ENCODE measurements around the gene PHC2. TPM values are rescaled to one million over a fixed set of nuclear protein-coding genes. Genes with fewer than 3 reads are reported as not detected.

The PHC2 gene
- total RNA-seq, 2 experiments from 2014 or later = 21.4 to 22.5 TPM

- Mint-ChIP-seq H3K9me3 (no peaks in the 10 kb centered on the region), H3K4me1 (ENCODE audit: low read depth) (peaks cover 14% of the 10 kb centered on the region), H3K27me3 (peaks cover 10% of the 10 kb centered on the region), H3K36me3 (no peaks in the 10 kb centered on the region), H3K4me3 (no peak overlapping the region), H3K27ac (no peak overlapping the region)
- ChIA-PET CTCF (interaction anchor here (1.7 to 2.6 kb wide), 2 partner anchors 11 to 164 kb away, joined by 4 to 16 read pairs; no protein-coding TSS in a partner anchor), POLR2A (no interaction called here)
- DNase-seq = no peak
- intact Hi-C loops (cut with micrococcal nuclease) = no loop called here
Measured at GRCh38 chr1:33306653-33307493, 124.0 kb downstream of the PHC2 start.

- H3K27ac Mint-ChIP-seq = no peak overlapping the region
- peaks cover 10% of the 10 kb centered on the region for H3K27me3 Mint-ChIP-seq
- ChIA-PET CTCF (interaction anchor here (1.2 to 2.6 kb wide), 4 partner anchors 10 to 165 kb away, joined by 3 to 16 read pairs (median 4); no protein-coding TSS in a partner anchor), POLR2A (no interaction called here)
- no peak overlapping the region for H3K4me3 Mint-ChIP-seq
- no peaks in the 10 kb centered on the region for H3K36me3 Mint-ChIP-seq
- H3K4me1 Mint-ChIP-seq (ENCODE audit: low read depth) = peaks cover 19% of the 10 kb centered on the region
- intact Hi-C loops (cut with micrococcal nuclease) = no loop called here
- no peak for DNase-seq
- H3K9me3 Mint-ChIP-seq = no peaks in the 10 kb centered on the region
Measured at GRCh38 chr1:33305816-33306652, 124.9 kb downstream of the PHC2 start.

GRCh38 chr1:33305016-33305415 is 125.9 kb downstream of the PHC2 start:
- H3K36me3 Mint-ChIP-seq = no peaks in the 10 kb centered on the region
- no peak for DNase-seq
- CTCF ChIA-PET = interaction anchor here (1.2 to 2.6 kb wide), 4 partner anchors 9 to 166 kb away, joined by 3 to 16 read pairs (median 4); no protein-coding TSS in a partner anchor
- no peak overlapping the region for H3K27ac Mint-ChIP-seq
- intact Hi-C loops (cut with micrococcal nuclease) = no loop called here
- H3K4me3 Mint-ChIP-seq = no peak overlapping the region
- H3K9me3 Mint-ChIP-seq = no peaks in the 10 kb centered on the region
- POLR2A ChIA-PET = no interaction called here
- peaks cover 10% of the 10 kb centered on the region for H3K27me3 Mint-ChIP-seq
- H3K4me1 Mint-ChIP-seq (ENCODE audit: low read depth) = peaks cover 19% of the 10 kb centered on the region

- Mint-ChIP-seq H3K27me3 (peaks cover 7% of the 10 kb centered on the region), H3K27ac (no peak overlapping the region), H3K4me3 (no peak overlapping the region), H3K36me3 (peaks cover 3% of the 10 kb centered on the region), H3K4me1 (ENCODE audit: low read depth) (peaks cover 19% of the 10 kb centered on the region), H3K9me3 (no peaks in the 10 kb centered on the region)
- POLR2A ChIA-PET = no interaction called here
- CTCF ChIA-PET = interaction anchor here (1.0 kb wide), 1 partner anchor 8 kb away, joined by 5 read pairs; no protein-coding TSS in a partner anchor
- intact Hi-C loops (cut with micrococcal nuclease) = no loop called here
- peak; percentile 52 for DNase-seq
Measured at GRCh38 chr1:33302325-33302724, 128.6 kb downstream of the PHC2 start.

GRCh38 chr1:33301273-33301984 is 129.5 kb downstream of the PHC2 start:
- Mint-ChIP-seq H3K27me3 (peaks cover 7% of the 10 kb centered on the region), H3K27ac (no peak overlapping the region), H3K36me3 (peaks cover 5% of the 10 kb centered on the region), H3K4me3 (no peak overlapping the region), H3K4me1 (ENCODE audit: low read depth) (peaks cover 19% of the 10 kb centered on the region), H3K9me3 (no peaks in the 10 kb centered on the region)
- POLR2A ChIA-PET = no interaction called here
- CTCF ChIA-PET = no interaction called here
- DNase-seq = no peak
- intact Hi-C loops (cut with micrococcal nuclease) = no loop called here

- Mint-ChIP-seq H3K9me3 (no peaks in the 10 kb centered on the region), H3K36me3 (peaks cover 5% of the 10 kb centered on the region), H3K27me3 (peaks cover 1% of the 10 kb centered on the region), H3K27ac (no peak overlapping the region), H3K4me3 (no peak overlapping the region), H3K4me1 (ENCODE audit: low read depth) (peaks cover 19% of the 10 kb centered on the region)
- ChIA-PET POLR2A (no interaction called here), CTCF (no interaction called here)
- intact Hi-C loops (cut with micrococcal nuclease) = no loop called here
- DNase-seq = no peak
Measured at GRCh38 chr1:33300673-33301072, 130.2 kb downstream of the PHC2 start.

GRCh38 chr1:33299461-33300155 is 131.3 kb downstream of the PHC2 start:
- no peak overlapping the region for H3K27ac Mint-ChIP-seq
- peaks cover 5% of the 10 kb centered on the region for H3K36me3 Mint-ChIP-seq
- no peaks in the 10 kb centered on the region for H3K27me3 Mint-ChIP-seq
- no peak overlapping the region for H3K4me3 Mint-ChIP-seq
- DNase-seq = no peak
- intact Hi-C loops (cut with micrococcal nuclease) = loop anchor here (5.0 kb wide), 2 partner anchors 48 to 172 kb away; no protein-coding TSS in a partner anchor
- CTCF ChIA-PET = interaction anchor here (1.4 to 5.7 kb wide), 5 partner anchors 14 to 172 kb away, joined by 5 to 103 read pairs (median 7); partner anchors contain the start of gene ZSCAN20
- POLR2A ChIA-PET = no interaction called here
- peaks cover 24% of the 10 kb centered on the region for H3K4me1 Mint-ChIP-seq (ENCODE audit: low read depth)
- no peaks in the 10 kb centered on the region for H3K9me3 Mint-ChIP-seq

GRCh38 chr1:33298623-33299277 is 132.1 kb downstream of the PHC2 start:
- H3K27me3 Mint-ChIP-seq = no peaks in the 10 kb centered on the region
- peak; percentile 70 for DNase-seq
- H3K9me3 Mint-ChIP-seq = no peaks in the 10 kb centered on the region
- intact Hi-C loops (cut with micrococcal nuclease) = loop anchor here (5.0 kb wide), 2 partner anchors 49 to 171 kb away; no protein-coding TSS in a partner anchor
- CTCF ChIA-PET = interaction anchor here (0.6 to 5.7 kb wide), 18 partner anchors 14 to 186 kb away, joined by 3 to 103 read pairs (median 5); partner anchors contain the start of gene ZSCAN20
- H3K27ac Mint-ChIP-seq = no peak overlapping the region
- H3K4me1 Mint-ChIP-seq (ENCODE audit: low read depth) = peaks cover 24% of the 10 kb centered on the region
- H3K36me3 Mint-ChIP-seq = peaks cover 5% of the 10 kb centered on the region
- H3K4me3 Mint-ChIP-seq = no peak overlapping the region
- POLR2A ChIA-PET = no interaction called here

GRCh38 chr1:33297911-33298622 is 132.8 kb downstream of the PHC2 start:
- H3K4me1 Mint-ChIP-seq (ENCODE audit: low read depth) = peaks cover 21% of the 10 kb centered on the region
- no peak overlapping the region for H3K4me3 Mint-ChIP-seq
- intact Hi-C loops (cut with micrococcal nuclease) = loop anchor here (5.0 kb wide), 2 partner anchors 49 to 171 kb away; no protein-coding TSS in a partner anchor
- no peaks in the 10 kb centered on the region for H3K27me3 Mint-ChIP-seq
- CTCF ChIA-PET = interaction anchor here (0.6 to 5.7 kb wide), 22 partner anchors 10 to 210 kb away, joined by 3 to 103 read pairs (median 4); partner anchors contain the start of gene ZSCAN20
- H3K36me3 Mint-ChIP-seq = peaks cover 5% of the 10 kb centered on the region
- POLR2A ChIA-PET = no interaction called here
- H3K27ac Mint-ChIP-seq = no peak overlapping the region
- DNase-seq = no peak
- no peaks in the 10 kb centered on the region for H3K9me3 Mint-ChIP-seq

- Mint-ChIP-seq H3K27me3 (no peaks in the 10 kb centered on the region), H3K36me3 (peaks cover 5% of the 10 kb centered on the region), H3K4me3 (no peak overlapping the region), H3K4me1 (ENCODE audit: low read depth) (peaks cover 9% of the 10 kb centered on the region), H3K9me3 (no peaks in the 10 kb centered on the region), H3K27ac (no peak overlapping the region)
- intact Hi-C loops (cut with micrococcal nuclease) = loop anchor here (5.0 kb wide), 2 partner anchors 50 to 170 kb away; no protein-coding TSS in a partner anchor
- CTCF ChIA-PET = interaction anchor here (1.0 to 5.7 kb wide), 17 partner anchors 8 to 315 kb away, joined by 3 to 103 read pairs (median 6); partner anchors contain the start of gene ZSCAN20
- POLR2A ChIA-PET = interaction anchor here (0.7 kb wide), 1 partner anchor 20 kb away, joined by 3 read pairs; no protein-coding TSS in a partner anchor
- DNase-seq = no peak
Measured at GRCh38 chr1:33296824-33297223, 134.1 kb downstream of the PHC2 start.
